Activated CD4-positive, alpha-beta memory T cell treated with anti-CD3 and anti-CD28 coated beads, Interleukin-2, amount 10 ng/mL, durations not matched to agents 7 days and 5 days (primary cell): ENCODE data around the gene MRPL10. TPM values are rescaled to one million over a fixed set of nuclear protein-coding genes. Genes with fewer than 3 reads are reported as not detected.

Experiments used
- CTCF ChIA-PET: fragments of 350-600 bp; sonication (Branson Sonifier 250); formaldehyde crosslinking; loops from one replicate; lab custom pipeline; 2021; ENCODE audit warnings: antibody characterized with exemption, inconsistent platforms; lab: Charles Lee
- POLR2A ChIA-PET: fragments of 350-600 bp; sonication (Branson Sonifier 250); formaldehyde crosslinking; loops from one replicate; lab custom pipeline; 2021; ENCODE audit warnings: antibody characterized with exemption; lab: Charles Lee
- DNase-seq: peaks from one replicate; pipeline ENCODE4 v3.0.0-alpha.2; 2020
- H3K27ac Mint-ChIP-seq: one replicate; pipeline ENCODE4 v1.8.0; 2021; ENCODE audit warnings: mild to moderate bottlenecking, mixed read lengths
- H3K27me3 Mint-ChIP-seq: one replicate; pipeline ENCODE4 v1.8.0; 2021; ENCODE audit warnings: mixed read lengths
- H3K36me3 Mint-ChIP-seq: one replicate; pipeline ENCODE4 v1.8.0; 2021; ENCODE audit warnings: low read depth, mixed read lengths
- H3K4me1 Mint-ChIP-seq: one replicate; pipeline ENCODE4 v1.8.0; 2021; ENCODE audit warnings: mixed read lengths
- H3K4me3 Mint-ChIP-seq: one replicate; pipeline ENCODE4 v1.8.0; 2021; ENCODE audit warnings: mild to moderate bottlenecking, mixed read lengths
- H3K9me3 Mint-ChIP-seq: one replicate; pipeline ENCODE4 v1.8.0; 2021; ENCODE audit warnings: mixed read lengths
- total RNA-seq, 2 experiments: library from RNA; stranded (reverse); gene quantifications; one replicate each; pipeline ENCODE4 v1.2.3, GENCODE V29; 2021

The MRPL10 gene
- total RNA-seq, 2 experiments from 2014 or later = 91.5 to 95.7 TPM

DNA sequence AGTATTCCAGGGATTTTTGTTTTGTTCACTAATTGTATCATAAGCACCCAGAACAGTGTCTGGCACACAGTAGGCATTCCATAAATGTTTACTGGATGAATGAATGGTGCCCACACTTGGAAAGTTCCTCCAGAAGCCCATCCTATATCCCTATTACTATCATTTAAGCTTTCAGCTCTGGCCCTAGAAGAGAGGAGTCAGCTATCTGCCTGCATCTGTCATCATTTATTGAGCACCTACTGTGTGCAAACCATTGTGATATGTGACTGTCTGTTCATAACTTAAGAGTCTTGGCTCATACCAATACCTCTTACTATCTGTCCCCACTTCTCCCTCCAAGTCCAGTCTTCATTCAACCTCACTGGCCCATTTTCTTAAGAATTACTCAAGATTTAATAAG is 39.7 kb upstream of the MRPL10 start:
- no peak overlapping the region for H3K27ac Mint-ChIP-seq
- H3K9me3 Mint-ChIP-seq = no peaks in the 10 kb centered on the region
- H3K27me3 Mint-ChIP-seq = peaks cover 58% of the 10 kb centered on the region
- H3K4me3 Mint-ChIP-seq = no peak overlapping the region
- no peak for DNase-seq
- ChIA-PET POLR2A (no interaction called here), CTCF (interaction anchor here (0.8 kb wide), 1 partner anchor 30 kb away, joined by 3 read pairs; the partner anchor contains the start of gene SCRN2)
- H3K36me3 Mint-ChIP-seq = no peaks in the 10 kb centered on the region
- no peaks in the 10 kb centered on the region for H3K4me1 Mint-ChIP-seq

DNA sequence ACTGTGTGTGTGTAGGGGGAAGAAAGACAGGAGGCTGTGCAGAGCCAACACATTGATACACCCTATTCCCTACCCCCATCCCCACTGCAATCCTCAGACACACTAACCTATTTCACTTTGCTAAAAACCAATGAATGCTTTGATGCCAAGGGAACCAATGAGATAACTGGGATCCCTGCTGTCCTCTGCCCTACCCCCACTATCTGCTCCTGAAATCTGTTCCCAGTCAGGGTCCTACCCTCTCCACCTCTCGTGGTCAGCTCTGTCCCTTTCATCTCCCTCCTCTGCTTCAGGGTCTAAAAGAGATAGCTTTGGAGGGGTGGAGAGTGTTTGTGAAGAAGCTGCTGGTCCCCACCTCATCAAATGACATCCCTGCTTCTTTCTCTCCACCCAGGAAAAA is 38.7 kb upstream of the MRPL10 start:
- Mint-ChIP-seq H3K27ac (no peak overlapping the region), H3K4me3 (no peak overlapping the region), H3K4me1 (peaks cover 3% of the 10 kb centered on the region), H3K36me3 (no peaks in the 10 kb centered on the region), H3K9me3 (no peaks in the 10 kb centered on the region), H3K27me3 (peaks cover 48% of the 10 kb centered on the region)
- no peak for DNase-seq
- ChIA-PET CTCF (interaction anchor here (0.8 to 1.1 kb wide), 3 partner anchors 10 to 29 kb away, joined by 3 read pairs; partner anchors contain the start of gene SCRN2), POLR2A (no interaction called here)

- Mint-ChIP-seq H3K27me3 (peaks cover 40% of the 10 kb centered on the region), H3K36me3 (no peaks in the 10 kb centered on the region), H3K4me3 (no peak overlapping the region), H3K4me1 (peaks cover 10% of the 10 kb centered on the region), H3K27ac (no peak overlapping the region), H3K9me3 (no peaks in the 10 kb centered on the region)
- ChIA-PET CTCF (interaction anchor here (1.0 to 1.1 kb wide), 2 partner anchors 9 to 28 kb away, joined by 3 read pairs; partner anchors contain the start of gene SCRN2), POLR2A (no interaction called here)
- DNase-seq = no peak
Observed at GRCh38 chr17:47869114-47869513, 37.8 kb upstream of the MRPL10 start.

GRCh38 chr17:47867813-47868533 is 36.6 kb upstream of the MRPL10 start:
- ChIA-PET POLR2A (no interaction called here), CTCF (interaction anchor here (0.6 kb wide), 2 partner anchors 25 to 808 kb away, joined by 3 read pairs; no protein-coding TSS in a partner anchor)
- H3K9me3 Mint-ChIP-seq = no peaks in the 10 kb centered on the region
- peaks cover 31% of the 10 kb centered on the region for H3K27me3 Mint-ChIP-seq
- peaks cover 14% of the 10 kb centered on the region for H3K4me1 Mint-ChIP-seq
- H3K4me3 Mint-ChIP-seq = no peak overlapping the region
- no peaks in the 10 kb centered on the region for H3K36me3 Mint-ChIP-seq
- DNase-seq = no peak
- no peak overlapping the region for H3K27ac Mint-ChIP-seq

- Mint-ChIP-seq H3K9me3 (no peaks in the 10 kb centered on the region), H3K36me3 (no peaks in the 10 kb centered on the region), H3K4me1 (peaks cover 14% of the 10 kb centered on the region), H3K27ac (no peak overlapping the region), H3K27me3 (peaks cover 27% of the 10 kb centered on the region), H3K4me3 (no peak overlapping the region)
- no peak for DNase-seq
- ChIA-PET POLR2A (no interaction called here), CTCF (interaction anchor here (0.6 kb wide), 1 partner anchor 24 kb away, joined by 3 read pairs; no protein-coding TSS in a partner anchor)
Observed at GRCh38 chr17:47866941-47867340, 35.6 kb upstream of the MRPL10 start.

DNA sequence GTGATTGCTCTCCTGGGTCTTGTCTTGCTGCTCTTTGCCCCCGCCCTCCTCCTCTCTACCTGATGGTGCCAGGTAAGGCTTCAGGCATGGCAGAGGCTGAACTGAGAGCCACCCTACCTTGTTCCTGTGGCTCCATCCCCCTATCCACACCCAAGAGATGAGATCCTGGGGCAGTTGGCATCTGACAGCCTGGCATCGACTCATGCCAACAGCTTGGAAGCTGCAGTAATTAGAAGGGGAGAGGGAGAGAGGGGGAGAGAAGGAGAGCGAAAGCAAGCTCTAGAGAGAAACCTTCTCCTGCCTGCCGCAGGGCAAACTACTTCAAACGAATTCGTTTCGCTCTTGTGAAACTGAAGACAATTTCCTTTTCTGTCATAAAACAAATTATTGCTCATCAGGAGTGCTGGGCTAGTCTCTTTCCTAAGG is 33.5 kb upstream of the MRPL10 start:
- POLR2A ChIA-PET = interaction anchor here (0.9 to 1.4 kb wide), 3 partner anchors 22 to 33 kb away, joined by 3 to 5 read pairs (median 3); partner anchors contain the start of genes LRRC46, MRPL10 and SCRN2
- no peak overlapping the region for H3K27ac Mint-ChIP-seq
- H3K36me3 Mint-ChIP-seq = no peaks in the 10 kb centered on the region
- no peak overlapping the region for H3K4me3 Mint-ChIP-seq
- H3K27me3 Mint-ChIP-seq = peaks cover 17% of the 10 kb centered on the region
- H3K9me3 Mint-ChIP-seq = no peaks in the 10 kb centered on the region
- CTCF ChIA-PET = interaction anchor here (1.0 to 4.1 kb wide), 4 partner anchors 10 to 82 kb away, joined by 3 to 18 read pairs (median 4); no protein-coding TSS in a partner anchor
- peaks cover 14% of the 10 kb centered on the region for H3K4me1 Mint-ChIP-seq
- DNase-seq = no peak

DNA sequence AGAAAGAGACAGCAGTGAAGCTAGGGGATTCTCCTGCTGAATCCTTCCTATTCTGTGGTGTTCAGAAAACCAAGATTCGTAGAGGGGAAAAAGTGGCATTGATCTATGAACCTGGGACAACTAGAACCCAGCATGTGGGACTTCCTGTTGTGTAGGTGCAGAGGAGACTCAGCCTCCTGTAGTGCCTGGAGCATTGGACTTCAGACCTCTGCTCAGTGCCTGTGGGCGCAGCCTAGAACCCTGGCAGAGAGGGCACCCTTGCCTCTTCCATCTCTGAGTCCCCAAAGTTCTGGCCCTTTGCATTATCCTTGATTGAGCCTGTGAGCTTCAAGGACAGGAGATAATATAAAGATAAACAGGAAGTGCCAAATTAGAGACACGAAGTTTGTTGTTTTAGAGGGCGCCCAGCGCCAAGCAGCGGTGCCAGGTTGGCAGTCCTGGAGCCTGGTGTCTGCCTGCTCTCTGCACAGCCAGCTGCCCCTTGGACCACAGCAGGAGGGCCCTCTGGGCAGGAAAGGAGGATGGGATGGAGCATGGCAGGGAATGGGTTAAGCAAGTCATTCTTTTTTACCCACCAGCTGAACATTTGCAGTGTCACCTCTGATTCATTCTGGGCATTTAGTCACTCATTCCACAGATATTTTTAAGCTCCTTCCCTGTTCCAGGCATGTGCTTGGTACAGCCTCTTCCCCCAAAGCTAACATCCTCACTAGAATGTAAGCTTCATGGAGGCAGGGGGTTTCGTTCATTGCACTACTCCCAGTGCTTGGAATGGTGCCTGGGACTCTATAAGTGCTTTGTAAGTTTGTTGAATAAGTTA is 31.5 kb upstream of the MRPL10 start:
- H3K27me3 Mint-ChIP-seq = peaks cover 22% of the 10 kb centered on the region
- peaks cover 14% of the 10 kb centered on the region for H3K4me1 Mint-ChIP-seq
- ChIA-PET POLR2A (interaction anchor here (1.1 kb wide), 1 partner anchor 33 kb away, joined by 5 read pairs; the partner anchor contains the start of gene SP2), CTCF (interaction anchor here (0.6 to 4.1 kb wide), 8 partner anchors 13 to 1084 kb away, joined by 3 to 18 read pairs (median 4); no protein-coding TSS in a partner anchor)
- no peaks in the 10 kb centered on the region for H3K9me3 Mint-ChIP-seq
- DNase-seq = no peak
- H3K4me3 Mint-ChIP-seq = no peak overlapping the region
- no peaks in the 10 kb centered on the region for H3K36me3 Mint-ChIP-seq
- H3K27ac Mint-ChIP-seq = no peak overlapping the region

DNA sequence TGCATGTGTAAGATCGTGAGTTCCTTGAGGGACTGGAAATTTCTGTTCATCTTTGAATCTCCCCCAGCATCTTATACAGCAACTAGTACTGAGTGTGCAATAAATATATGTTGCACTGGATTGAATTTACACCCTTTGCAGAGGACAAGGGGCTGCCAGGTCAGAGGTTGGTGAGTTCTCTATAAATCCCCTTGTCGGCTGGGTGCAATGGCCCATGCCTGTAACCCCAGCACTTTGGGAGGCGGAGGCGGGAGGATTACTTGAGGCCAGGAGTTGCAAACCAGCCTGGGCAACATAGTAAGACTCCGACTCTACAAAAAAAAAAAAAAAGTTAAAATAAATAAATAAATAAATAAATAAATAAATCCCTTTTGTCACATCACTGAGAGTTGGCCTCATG is 29.0 kb upstream of the MRPL10 start:
- H3K4me1 Mint-ChIP-seq = peaks cover 14% of the 10 kb centered on the region
- no peaks in the 10 kb centered on the region for H3K36me3 Mint-ChIP-seq
- ChIA-PET POLR2A (interaction anchor here (1.5 kb wide), 1 partner anchor 11 kb away, joined by 4 read pairs; no protein-coding TSS in a partner anchor), CTCF (interaction anchor here (1.4 to 2.0 kb wide), 2 partner anchors 9 to 18 kb away, joined by 3 to 8 read pairs; no protein-coding TSS in a partner anchor)
- DNase-seq = no peak
- H3K27me3 Mint-ChIP-seq = peaks cover 38% of the 10 kb centered on the region
- no peak overlapping the region for H3K4me3 Mint-ChIP-seq
- no peak overlapping the region for H3K27ac Mint-ChIP-seq
- H3K9me3 Mint-ChIP-seq = no peaks in the 10 kb centered on the region

GRCh38 chr17:47857551-47858455 is 26.5 kb upstream of the MRPL10 start:
- Mint-ChIP-seq H3K9me3 (no peaks in the 10 kb centered on the region), H3K4me3 (no peak overlapping the region), H3K27ac (no peak overlapping the region), H3K4me1 (no peaks in the 10 kb centered on the region), H3K27me3 (peaks cover 64% of the 10 kb centered on the region), H3K36me3 (no peaks in the 10 kb centered on the region)
- ChIA-PET CTCF (interaction anchor here (0.8 kb wide), 1 partner anchor 32 kb away, joined by 3 read pairs; no protein-coding TSS in a partner anchor), POLR2A (interaction anchor here (1.3 kb wide), 1 partner anchor 9 kb away, joined by 3 read pairs; no protein-coding TSS in a partner anchor)
- DNase-seq = no peak

DNA sequence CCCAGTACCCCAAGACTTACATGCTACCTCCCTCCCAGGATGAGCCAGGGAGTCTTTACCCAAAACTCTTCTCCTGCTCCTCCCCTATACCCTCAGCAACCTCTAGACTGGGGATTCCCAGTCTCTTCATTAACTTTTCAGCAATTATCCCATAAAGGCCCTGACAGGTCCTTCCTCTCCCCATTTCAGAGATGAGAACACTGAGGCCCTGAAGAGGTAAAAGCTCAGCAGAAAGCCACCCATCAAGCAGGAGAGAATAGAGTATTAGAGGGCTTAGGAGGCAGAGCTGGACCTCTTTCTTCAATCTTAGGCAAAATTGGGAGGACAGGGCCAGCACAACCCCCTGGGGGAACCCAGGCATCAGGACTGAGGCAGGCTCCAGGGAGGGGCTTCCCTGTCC is 25.5 kb upstream of the MRPL10 start:
- DNase-seq = no peak
- H3K27me3 Mint-ChIP-seq = peaks cover 73% of the 10 kb centered on the region
- no peaks in the 10 kb centered on the region for H3K9me3 Mint-ChIP-seq
- CTCF ChIA-PET = interaction anchor here (1.4 kb wide), 1 partner anchor 33 kb away, joined by 3 read pairs; no protein-coding TSS in a partner anchor
- no peak overlapping the region for H3K4me3 Mint-ChIP-seq
- POLR2A ChIA-PET = interaction anchor here (1.3 kb wide), 1 partner anchor 8 kb away, joined by 3 read pairs; no protein-coding TSS in a partner anchor
- peaks cover 8% of the 10 kb centered on the region for H3K4me1 Mint-ChIP-seq
- H3K36me3 Mint-ChIP-seq = no peaks in the 10 kb centered on the region
- no peak overlapping the region for H3K27ac Mint-ChIP-seq

GRCh38 chr17:47855737-47856136 is 24.4 kb upstream of the MRPL10 start:
- H3K36me3 Mint-ChIP-seq = no peaks in the 10 kb centered on the region
- no peak overlapping the region for H3K4me3 Mint-ChIP-seq
- H3K27ac Mint-ChIP-seq = no peak overlapping the region
- peaks cover 10% of the 10 kb centered on the region for H3K4me1 Mint-ChIP-seq
- no peak for DNase-seq
- ChIA-PET POLR2A (interaction anchor here (1.4 kb wide), 1 partner anchor 40 kb away, joined by 6 read pairs; the partner anchor contains the start of gene SP2), CTCF (interaction anchor here (0.7 to 1.8 kb wide), 3 partner anchors 12 to 34 kb away, joined by 3 to 7 read pairs (median 3); no protein-coding TSS in a partner anchor)
- H3K27me3 Mint-ChIP-seq = peaks cover 76% of the 10 kb centered on the region
- no peaks in the 10 kb centered on the region for H3K9me3 Mint-ChIP-seq
